HG02852 (cell line): ENCODE results near the gene KRTAP1-4.
"Not testable (repeated sequence)": the region's sequence is repeated elsewhere in the genome, so short reads cannot be mapped to it uniquely, and the experiment has no call there.

Experiments
- ATAC-seq: cut with Tn5 transposase; IDR thresholded peaks from one replicate; pipeline ENCODE4 v1.9.1; 2021; ENCODE audit warnings: mild to moderate bottlenecking, moderate library complexity; ENCODE audit not compliant: unreplicated experiment

The KRTAP1-4 gene

DNA sequence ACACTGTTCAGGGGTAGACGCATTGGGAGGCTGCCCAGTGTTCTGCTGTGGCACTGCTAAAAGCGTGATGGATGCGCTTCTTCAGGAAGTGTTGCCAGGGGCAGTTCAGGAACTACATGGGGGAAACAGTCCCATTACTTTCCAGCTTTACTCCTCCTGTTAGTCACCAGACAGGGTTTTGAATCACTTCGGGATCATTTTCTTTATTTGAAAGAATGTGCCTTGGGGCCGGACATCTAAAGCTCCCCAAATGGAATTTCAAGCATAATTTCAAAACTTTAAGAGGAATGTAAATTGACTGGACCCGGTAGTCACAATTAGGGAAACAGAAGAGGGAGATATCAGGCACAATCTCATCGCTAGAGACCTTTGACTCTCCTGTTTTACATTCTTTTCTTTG, 18.4 kb upstream of the KRTAP1-4 start:
- no peak for ATAC-seq

DNA sequence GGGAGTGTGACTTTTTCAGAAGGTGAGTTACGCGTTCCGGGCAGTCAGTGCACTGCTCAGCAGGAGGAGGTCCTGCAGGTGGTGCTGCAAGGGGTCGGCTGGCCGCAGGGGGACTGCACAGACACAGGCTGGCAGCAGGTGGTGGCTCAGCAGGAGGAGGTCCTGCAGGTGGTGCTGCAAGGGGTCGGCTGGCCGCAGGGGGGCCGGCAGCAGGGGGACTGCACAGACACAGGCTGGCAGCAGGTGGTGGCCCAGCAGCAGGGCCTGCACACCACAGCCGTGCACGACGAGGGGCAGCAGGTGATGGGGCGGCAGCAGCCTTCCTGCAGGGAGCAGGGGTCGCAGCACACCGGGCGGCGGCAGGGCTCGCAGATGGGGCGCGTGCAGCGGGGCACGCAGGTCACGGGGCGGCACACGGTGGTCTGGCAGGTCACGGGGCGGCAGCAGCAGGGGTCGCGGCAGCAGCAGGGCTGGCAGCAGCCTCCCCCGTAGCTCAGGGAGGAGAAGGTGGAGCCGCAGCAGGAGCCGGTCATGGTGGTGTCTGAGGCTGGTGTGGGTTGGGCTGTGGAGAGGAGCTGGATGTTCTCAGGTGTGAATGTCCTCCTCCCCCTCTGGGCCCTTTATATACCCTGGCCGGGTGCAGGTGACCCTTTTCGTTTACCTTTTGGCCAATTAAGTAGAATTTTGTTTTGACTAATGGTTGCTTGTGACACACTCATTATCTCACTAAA, 16.9 kb upstream of the KRTAP1-4 start, which contains the start of gene KRTAP2-1:
TSS of gene KRTAP2-1 (minus strand) at position 582 of the 731 bp plus-strand sequence. CDS start at position 533, 49 bp downstream.
- ATAC-seq: not testable (repeated sequence)

DNA sequence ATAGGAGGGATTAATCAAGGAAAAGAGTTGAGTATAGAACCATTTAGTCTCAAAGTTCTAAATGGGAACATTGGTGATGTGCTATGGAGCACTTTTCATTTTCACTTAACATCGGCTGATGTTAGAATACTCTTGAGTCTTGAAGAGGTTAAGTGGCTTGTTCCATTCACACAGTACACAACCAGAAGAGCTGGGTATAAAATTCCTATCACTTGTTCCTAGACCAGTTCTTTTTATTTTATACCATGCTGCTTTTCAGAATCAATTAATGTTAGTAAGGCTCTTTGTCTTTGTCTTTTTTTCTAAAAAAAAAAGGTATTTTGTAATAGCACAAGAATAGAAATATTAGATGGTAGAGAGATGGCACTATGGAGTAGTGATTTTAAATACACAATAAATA, 13.0 kb upstream of the KRTAP1-4 start:
- no peak for ATAC-seq

DNA sequence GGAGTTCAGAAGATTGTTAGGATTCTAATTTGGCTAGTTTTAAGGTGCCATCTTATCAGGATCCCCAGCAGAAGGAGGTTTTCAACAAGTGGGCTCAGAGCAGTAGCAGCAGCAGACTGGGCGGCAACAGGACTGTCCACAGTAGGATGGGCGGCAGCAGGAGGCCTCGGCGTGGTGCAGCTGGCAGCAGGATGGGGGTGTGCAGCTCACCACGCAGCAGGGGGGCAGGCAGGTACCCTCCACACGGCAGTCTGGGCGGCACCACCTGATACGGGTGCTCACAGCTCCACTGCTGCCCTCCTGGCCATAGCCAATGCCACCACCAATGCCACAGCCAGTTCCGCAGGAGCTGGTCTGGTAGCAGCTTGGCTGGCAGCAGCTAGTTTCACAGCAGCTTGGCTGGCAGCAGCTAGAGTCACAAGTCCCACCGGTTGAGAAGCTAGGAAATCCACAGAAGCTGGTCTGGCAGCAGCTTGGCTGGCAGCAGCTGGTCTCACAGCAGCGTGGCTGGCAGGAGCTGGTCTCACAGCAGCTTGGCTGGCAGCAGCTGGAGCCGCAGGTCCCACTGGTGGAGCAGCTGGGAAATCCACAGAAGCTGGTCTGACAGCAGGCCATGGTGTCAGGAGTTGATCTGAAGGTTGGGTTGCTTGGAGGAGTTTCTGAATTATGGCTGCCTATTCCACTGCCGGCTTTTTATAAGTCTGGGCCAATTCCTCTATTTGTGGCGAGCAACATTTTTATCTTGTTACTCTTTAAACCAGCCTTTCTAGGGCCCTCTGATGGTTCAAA, 11.0 kb upstream of the KRTAP1-4 start, which contains the start of gene KRTAP1-1:
TSS of gene KRTAP1-1 (minus strand) at position 668 of the 789 bp plus-strand sequence. CDS start at position 615, 53 bp downstream.
- not testable (repeated sequence) for ATAC-seq

DNA sequence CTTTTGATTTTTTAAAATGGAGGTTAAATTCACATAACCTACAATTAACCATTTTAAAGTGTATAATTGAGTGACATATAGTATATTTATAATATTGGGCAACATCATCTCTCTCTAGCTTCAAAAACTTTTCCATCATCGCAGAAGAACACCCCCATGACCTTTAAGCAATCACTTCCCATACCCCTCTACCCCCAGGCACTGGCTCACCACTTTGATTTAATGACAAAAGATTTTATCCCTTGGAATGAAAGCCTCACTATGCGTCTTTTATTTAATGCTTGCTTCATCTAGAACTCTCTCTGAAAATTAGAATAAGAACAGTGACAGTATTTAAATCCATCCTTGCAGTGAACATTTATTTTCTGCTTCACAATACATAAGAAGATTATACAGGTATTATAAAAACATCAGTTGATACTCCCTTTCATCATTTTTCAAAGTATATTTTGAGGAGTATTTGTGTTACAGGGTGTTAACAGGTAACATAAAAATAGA, 7.9 kb upstream of the KRTAP1-4 start:
- no peak for ATAC-seq

DNA sequence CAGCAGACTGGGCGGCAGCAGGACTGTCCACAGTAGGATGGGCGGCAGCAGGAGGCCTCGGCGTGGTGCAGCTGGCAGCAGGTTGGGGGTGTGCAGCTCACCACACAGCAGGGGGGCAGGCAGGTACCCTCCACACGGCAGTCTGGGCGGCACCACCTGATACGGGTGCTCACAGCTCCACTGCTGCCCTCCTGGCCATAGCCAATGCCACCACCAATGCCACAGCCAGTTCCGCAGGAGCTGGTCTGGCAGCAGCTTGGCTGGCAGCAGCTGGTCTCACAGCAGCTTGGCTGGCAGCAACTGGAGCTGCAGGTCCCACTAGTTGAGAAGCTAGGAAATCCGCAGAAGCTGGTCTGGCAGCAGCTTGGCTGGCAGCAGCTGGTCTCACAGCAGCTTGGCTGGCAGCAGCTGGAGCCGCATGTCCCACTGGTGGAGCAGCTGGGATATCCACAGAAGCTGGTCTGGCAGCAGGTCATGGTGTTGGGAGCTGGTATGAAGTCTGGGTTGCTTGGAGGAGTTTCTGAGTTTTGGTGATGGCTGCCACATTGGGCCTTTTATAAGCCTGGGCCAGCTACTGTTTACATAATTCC, 4.4 kb upstream of the KRTAP1-4 start, which contains the start of gene KRTAP1-3:
TSS of gene KRTAP1-3 (minus strand) at position 529 of the 590 bp plus-strand sequence. CDS start at position 476, 53 bp downstream.
- not testable (repeated sequence) for ATAC-seq

DNA sequence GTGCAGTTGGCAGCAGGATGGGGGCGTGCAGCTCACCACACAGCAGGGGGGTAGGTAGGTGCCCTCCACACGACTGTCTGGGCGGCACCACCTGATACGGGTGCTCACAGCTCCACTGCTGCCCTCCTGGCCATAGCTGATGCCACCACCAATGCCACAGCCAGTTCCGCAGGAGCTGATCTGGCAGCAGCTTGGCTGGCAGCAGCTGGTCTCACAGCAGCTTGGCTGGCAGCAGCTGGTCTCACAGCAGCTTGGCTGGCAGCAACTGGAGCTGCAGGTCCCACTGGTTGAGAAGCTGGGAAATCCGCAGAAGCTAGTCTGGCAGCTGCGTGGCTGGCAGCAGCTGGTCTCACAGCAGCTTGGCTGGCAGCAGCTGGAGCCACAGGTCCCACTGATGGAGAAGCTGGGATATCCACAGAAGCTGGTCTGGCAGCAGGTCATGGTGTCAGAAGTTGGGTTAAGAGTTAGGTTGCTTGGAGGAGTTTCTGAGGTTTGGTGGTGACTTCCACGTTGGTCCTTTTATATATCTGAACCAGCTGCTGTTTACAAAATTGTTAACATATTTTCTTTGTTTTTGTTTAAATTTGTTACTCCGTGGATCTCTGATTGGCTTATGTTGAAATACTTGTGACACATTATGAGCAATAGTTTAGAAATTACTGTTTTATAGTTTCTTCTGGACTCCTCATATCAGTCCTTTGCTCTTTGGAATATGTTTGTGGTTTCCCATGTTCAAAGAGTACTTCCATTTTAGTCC, 3.1 kb downstream of the KRTAP1-4 start, which contains the start of gene KRTAP1-5:
TSS of gene KRTAP1-5 (minus strand) at position 494 of the 757 bp plus-strand sequence. CDS start at position 441, 53 bp downstream.
- no peak for ATAC-seq

DNA sequence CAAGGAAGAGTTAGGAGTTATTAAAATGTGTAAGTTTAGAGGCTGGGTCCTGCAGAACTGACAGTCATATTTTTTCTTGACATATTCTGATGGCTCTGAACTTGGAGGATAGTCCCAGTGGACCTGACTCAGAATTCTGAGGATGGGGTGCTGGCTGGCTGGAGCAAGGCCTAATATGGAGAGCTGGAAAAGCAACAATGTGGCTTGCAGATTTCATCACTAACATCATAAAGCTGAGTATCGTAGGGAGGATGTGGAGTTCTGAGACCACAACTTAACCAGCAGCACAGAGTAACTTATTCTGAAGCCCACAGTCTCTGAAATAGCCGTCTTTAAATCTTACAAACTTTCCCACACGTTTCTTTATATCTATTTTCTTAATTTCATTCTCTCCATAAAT, 5.3 kb downstream of the KRTAP1-4 start:
- no peak for ATAC-seq

DNA sequence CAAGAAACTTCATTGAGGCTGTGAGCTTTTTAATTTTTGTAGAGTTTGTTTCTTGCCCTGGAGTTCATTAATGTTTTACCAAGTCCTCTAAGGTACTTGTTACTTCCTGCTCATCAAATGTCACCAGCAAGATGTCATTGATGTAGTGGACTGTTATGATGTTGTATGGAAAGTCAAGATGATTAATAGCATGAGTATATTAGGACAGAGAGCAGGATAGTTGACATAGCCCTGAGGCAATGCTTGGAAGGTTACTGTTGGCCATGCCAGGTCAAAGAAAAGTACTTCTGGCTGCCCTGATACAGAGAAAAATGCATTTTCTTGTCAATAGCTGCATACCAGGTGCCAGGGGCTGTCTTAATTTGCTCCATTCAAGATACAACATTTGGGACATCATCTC, 9.7 kb downstream of the KRTAP1-4 start:
- ATAC-seq: no peak

DNA sequence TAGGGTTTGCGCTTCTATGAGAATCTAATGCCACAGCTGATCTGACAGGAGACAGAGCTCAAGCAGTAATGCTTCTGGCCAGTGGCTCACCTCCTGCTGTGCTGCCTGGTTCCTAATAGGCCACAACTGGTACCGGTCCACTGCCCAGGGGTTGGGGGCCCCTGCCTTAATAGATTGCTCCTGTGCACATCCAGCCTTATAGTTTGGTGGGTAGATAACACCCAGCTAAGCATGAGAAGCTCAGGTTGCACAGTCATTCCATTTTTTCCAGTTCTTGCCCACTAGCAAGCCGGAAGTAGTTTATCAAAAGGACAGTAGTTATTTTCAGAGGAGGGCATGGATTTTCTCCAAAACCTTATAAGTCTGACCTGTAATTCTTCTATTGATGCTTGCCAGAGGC, 10.6 kb downstream of the KRTAP1-4 start:
- no peak for ATAC-seq

DNA sequence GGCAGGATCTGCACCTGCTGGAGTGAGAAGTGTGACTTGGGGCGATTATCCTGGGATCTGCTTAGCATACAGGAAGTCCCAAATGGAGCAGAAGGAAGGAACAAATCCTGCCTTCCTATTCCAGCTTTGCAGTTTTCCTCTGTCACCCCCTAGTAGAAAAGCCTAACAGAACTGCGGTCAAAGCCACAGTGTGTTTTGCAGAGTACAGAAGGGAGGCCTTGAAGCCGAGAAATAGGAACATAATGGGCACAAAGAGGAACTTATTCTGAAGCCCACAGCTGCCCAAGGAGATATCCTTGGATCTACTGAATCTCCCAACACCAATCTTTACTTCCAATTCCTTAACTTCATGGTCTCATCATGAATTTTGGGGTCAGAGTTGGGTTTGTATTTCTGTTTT, 11.5 kb downstream of the KRTAP1-4 start:
- ATAC-seq: no peak

DNA sequence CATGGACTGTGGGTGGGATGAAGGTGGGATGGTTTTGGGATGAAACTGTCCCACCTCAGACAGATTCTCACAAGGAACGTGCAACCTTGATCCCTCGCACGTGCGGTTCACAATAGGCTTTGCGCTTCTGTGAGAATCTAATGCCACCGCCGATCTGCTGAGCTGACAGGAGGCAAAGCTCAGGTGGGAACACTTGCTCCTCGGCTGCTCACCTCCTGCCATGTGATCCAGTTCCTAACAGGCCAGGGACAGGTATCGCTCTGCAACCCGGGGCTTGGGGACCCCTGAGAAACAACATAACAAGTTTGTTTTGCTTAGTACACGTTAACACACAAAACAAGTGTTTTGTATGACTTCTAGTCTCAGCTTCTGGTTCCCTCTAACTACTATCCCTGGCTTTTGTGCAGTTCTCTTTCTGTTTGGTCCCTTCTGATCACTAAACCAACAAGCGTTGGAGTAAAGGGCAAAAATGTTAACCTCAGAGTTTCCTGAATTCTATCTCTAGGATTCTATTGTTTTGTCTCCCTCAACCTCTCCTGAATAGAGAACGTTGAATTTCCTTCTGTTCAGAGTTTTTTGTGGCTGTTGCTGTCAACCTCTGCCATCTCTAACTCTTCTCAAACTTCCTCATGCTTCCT, 13.3 kb downstream of the KRTAP1-4 start:
- no peak for ATAC-seq

DNA sequence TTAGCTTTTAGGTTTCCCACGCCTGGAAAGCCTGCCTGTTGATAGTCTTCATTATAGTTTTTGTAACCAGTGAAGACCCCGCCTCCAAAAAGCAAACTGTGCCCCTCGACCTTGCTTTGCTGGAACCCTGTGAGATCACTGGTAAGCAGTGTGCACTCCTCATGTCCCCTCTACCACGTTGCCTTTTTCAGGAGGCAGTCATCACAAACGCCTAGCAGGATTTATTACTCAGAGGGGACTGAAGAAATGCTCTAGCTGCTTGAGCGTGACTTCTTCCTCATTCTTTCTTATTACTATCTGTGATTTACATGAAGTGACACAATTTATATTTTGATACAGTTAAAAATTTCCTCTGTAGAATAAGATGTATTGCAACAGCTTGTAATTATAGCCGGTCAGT, 14.5 kb downstream of the KRTAP1-4 start:
- ATAC-seq: no peak

DNA sequence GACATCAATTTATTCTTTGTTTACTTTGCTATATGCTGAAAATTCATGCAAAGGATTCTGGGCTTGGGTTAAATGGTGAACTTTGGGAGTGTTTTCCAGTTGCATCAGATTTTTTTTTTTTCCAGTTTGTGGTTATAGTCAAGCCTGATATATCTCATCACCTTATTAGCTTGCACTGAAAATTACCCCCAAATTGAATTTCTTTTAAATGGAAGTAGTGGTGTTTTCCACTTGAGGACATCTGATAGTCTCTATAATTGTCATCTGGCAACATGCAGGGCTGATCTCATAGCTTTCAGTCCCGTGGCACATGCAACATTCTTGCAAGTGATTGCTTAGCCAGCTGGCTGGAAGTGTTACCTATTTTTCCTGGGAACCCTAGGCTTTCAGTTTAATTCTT, 16.4 kb downstream of the KRTAP1-4 start:
- ATAC-seq: no peak

DNA sequence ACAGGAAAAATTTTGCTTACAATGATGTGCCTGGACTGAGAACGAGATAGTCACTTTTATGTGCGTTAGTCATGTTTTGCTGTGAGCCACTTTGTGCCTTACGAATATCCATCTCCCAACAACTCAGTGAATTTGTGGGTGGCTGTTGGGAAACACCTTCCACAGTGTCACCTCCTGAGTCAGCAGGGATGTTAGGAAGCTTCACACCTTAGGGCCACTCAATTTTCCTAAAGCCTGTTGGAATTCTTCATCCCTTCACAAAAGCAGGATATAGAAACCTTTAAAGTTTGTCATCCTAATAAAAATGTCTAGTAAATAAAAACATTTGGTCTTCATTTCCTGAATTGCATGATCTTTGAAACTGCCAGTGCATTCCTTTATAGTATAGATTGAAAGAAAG, 16.8 kb downstream of the KRTAP1-4 start:
- ATAC-seq: no peak

DNA sequence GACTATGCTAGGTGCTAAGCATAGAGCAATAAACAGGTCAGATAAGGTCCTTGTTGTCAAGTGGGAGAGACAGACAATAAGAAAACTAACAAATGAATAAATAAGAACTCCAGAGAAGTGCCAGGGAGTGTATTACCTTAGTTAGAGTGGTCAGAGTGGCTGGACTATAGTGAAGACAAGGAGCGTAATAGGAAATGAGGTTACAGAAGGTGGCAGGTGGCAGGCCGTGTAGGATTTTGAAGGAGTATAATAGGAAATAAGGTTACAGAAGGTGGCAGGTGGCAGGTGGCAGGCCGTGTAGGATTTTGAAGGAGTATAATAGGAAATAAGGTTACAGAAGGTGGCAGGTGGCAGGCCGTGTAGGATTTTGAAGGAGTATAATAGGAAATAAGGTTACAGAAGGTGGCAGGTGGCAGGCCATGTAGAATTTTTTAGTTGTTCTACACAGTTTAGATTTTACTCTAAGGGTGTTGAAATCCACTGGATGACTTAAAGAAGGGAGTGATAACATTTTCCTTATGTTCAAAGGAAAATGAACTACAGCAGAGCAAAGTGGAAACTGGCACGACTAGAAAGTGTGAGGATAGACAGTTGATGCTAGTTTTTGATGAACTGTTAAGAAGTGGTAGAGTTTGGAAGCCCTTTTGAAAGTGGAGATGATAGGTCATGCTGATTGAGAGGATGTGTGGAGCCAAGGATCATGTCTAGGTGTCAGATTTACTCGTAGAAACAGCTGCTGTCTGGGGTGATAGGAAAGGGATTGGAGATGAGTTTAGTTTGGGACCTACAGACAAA, 17.5 kb downstream of the KRTAP1-4 start:
- ATAC-seq: no peak

DNA sequence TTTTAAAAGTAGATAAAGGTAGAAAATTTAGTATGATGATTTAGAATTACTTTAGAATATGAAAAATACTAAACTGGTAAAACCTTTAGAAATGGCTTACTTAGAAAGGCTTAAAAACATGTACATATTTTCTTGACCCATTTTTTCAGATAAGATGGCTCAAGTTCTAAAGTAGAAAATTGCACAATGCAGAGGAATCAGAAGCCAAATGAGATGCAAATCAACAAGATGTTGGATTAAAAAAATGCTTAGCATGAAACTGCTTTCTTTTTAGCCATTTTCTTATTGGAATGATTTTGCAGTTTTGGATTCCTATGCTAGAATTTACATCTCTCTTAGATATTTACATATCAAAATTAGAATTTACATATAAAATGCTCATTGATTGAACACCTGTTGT, 19.6 kb downstream of the KRTAP1-4 start:
- no peak for ATAC-seq

DNA sequence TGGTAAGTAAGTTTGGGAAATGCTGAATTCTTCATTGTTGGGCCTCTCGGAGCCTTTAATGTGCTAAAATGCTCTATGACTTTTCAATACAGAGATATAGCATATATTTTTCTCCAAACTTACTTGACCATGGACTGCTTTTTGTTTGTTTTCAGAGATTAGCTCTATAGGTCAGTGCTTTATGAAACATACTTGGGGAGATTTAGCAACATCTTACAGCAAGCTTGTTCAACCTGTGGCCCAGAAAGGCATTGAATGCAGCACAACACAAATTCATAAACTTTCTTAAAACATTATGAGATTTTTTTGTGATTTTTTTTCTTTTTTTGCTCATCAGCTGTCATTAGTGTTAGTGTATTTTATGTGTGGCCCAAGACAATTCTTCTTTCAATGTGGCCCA, 20.1 kb downstream of the KRTAP1-4 start:
- ATAC-seq: no peak

DNA sequence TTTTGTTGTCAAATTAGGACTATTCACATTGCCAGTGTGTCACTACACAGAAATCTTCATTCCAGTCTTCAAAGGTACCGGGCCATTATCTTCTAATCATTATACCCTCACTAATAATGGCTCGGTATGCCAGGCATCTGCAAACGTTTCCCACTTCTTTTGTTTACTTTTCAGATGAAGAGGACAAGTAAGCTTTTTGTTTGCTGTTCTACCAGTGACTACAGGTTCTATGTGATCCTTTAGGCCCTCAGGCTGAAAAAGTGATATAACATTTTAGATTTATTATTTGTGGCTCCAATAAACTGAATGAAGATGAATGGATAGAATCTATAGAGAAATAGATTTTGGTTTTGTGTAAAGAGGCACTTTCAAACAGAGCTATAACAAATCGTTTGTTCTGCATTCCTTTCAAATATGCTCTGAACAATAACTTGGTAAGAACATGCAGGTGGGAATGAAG, 20.7 kb downstream of the KRTAP1-4 start:
- ATAC-seq: no peak
